ENCODE data around the gene EPC2.
A peak's percentile ranks its signal among the peaks of the same experiment; 100 is the strongest.

Gene EPC2

GRCh38 chr2:148802448-148803220, 158.1 kb downstream of the EPC2 start:
- Histone ChIP-seq H3K36me3 (ENCODE audit: control insufficient read depth, insufficient read depth, low read length) (no peaks in the 10 kb centered on the region), H3K27ac (ENCODE audit: low read length) (no peak overlapping the region), H3K4me1 (ENCODE audit: control insufficient read depth, insufficient read depth, low read length) (no peaks in the 10 kb centered on the region), H3K27me3 (ENCODE audit: control insufficient read depth, insufficient read depth, low read length) (no peaks in the 10 kb centered on the region; the same call in 1 of the 2 replicates), H3K4me3 (ENCODE audit: low read length) (no peak overlapping the region), H3K9me3 (ENCODE audit: control insufficient read depth, insufficient read depth, low read length) (no peaks in the 10 kb centered on the region; the same call in 1 of the 2 replicates)
- DNase-seq (ENCODE audit: low read depth, low spot score), result no peak
- WGBS (ENCODE audit: insufficient coverage, insufficient read length), result 100% methylated on average over 1 of the region's 2 CpGs

DNA sequence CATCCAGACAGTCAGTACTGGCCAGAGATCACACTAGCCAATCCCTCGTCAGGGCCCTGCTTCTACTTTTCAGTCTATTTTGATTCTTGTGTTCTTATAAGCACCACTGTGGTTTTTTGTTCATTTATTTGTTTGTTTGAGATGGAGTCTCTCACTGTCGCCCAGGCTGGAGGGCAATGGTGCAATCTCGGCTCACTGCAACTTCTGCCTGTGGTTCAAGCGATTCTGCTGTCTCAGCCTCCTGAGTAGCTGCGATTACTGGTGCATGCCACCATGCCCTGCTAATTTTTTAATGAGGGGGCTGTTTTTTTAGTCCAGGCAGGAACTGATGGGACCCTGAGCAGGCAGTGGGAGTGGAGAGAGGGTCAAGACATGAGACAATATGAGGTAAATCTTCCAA, 165.5 kb downstream of the EPC2 start:
- Histone ChIP-seq H3K36me3 (ENCODE audit: control insufficient read depth, insufficient read depth, low read length) (no peaks in the 10 kb centered on the region), H3K27ac (ENCODE audit: low read length) (no peak overlapping the region), H3K4me3 (ENCODE audit: low read length) (no peak overlapping the region), H3K4me1 (ENCODE audit: control insufficient read depth, insufficient read depth, low read length) (no peaks in the 10 kb centered on the region), H3K9me3 (ENCODE audit: control insufficient read depth, insufficient read depth, low read length) (no peaks in the 10 kb centered on the region), H3K27me3 (ENCODE audit: control insufficient read depth, insufficient read depth, low read length) (no peaks in the 10 kb centered on the region)
- no peak for DNase-seq (ENCODE audit: low read depth, low spot score)
- WGBS (ENCODE audit: insufficient coverage, insufficient read length), result no CpG with 5 or more reads among the region's 5 CpGs

GRCh38 chr2:148812306-148812705, 167.8 kb downstream of the EPC2 start:
- DNase-seq (ENCODE audit: low read depth, low spot score), result no peak
- H3K27ac ChIP-seq (ENCODE audit: low read length), result no peak overlapping the region
- no peaks in the 10 kb centered on the region for H3K27me3 ChIP-seq (ENCODE audit: control insufficient read depth, insufficient read depth, low read length)
- H3K4me3 ChIP-seq (ENCODE audit: low read length), result no peak overlapping the region
- H3K36me3 ChIP-seq (ENCODE audit: control insufficient read depth, insufficient read depth, low read length), result no peaks in the 10 kb centered on the region
- no peaks in the 10 kb centered on the region for H3K9me3 ChIP-seq (ENCODE audit: control insufficient read depth, insufficient read depth, low read length)
- H3K4me1 ChIP-seq (ENCODE audit: control insufficient read depth, insufficient read depth, low read length), result peaks cover 5% of the 10 kb centered on the region; the same call in 1 of the 2 replicates
- WGBS (ENCODE audit: insufficient coverage, insufficient read length), result no CpG with 5 or more reads among the region's 6 CpGs

GRCh38 chr2:148813603-148814065, 169.1 kb downstream of the EPC2 start:
- Histone ChIP-seq H3K36me3 (ENCODE audit: control insufficient read depth, insufficient read depth, low read length) (no peaks in the 10 kb centered on the region), H3K4me1 (ENCODE audit: control insufficient read depth, insufficient read depth, low read length) (peaks cover 5% of the 10 kb centered on the region; the same call in 1 of the 2 replicates), H3K9me3 (ENCODE audit: control insufficient read depth, insufficient read depth, low read length) (no peaks in the 10 kb centered on the region), H3K4me3 (ENCODE audit: low read length) (no peak overlapping the region), H3K27ac (ENCODE audit: low read length) (no peak overlapping the region), H3K27me3 (ENCODE audit: control insufficient read depth, insufficient read depth, low read length) (no peaks in the 10 kb centered on the region)
- DNase-seq (ENCODE audit: low read depth, low spot score), result peak; percentile 89
- WGBS (ENCODE audit: insufficient coverage, insufficient read length), result no CpG with 5 or more reads among the region's 11 CpGs

GRCh38 chr2:148814143-148814859, 169.8 kb downstream of the EPC2 start:
- WGBS (ENCODE audit: insufficient coverage, insufficient read length), result no CpG with 5 or more reads among the region's 6 CpGs
- no peaks in the 10 kb centered on the region for H3K27me3 ChIP-seq (ENCODE audit: control insufficient read depth, insufficient read depth, low read length)
- H3K4me1 ChIP-seq (ENCODE audit: control insufficient read depth, insufficient read depth, low read length), result peaks cover 5% of the 10 kb centered on the region; the same call in 1 of the 2 replicates
- H3K9me3 ChIP-seq (ENCODE audit: control insufficient read depth, insufficient read depth, low read length), result no peaks in the 10 kb centered on the region
- no peak overlapping the region for H3K27ac ChIP-seq (ENCODE audit: low read length)
- no peak overlapping the region for H3K4me3 ChIP-seq (ENCODE audit: low read length)
- DNase-seq (ENCODE audit: low read depth, low spot score), result no peak
- H3K36me3 ChIP-seq (ENCODE audit: control insufficient read depth, insufficient read depth, low read length), result no peaks in the 10 kb centered on the region

GRCh38 chr2:148814860-148815419, 170.4 kb downstream of the EPC2 start:
- WGBS (ENCODE audit: insufficient coverage, insufficient read length), result no CpG with 5 or more reads among the region's 7 CpGs
- no peak overlapping the region for H3K4me3 ChIP-seq (ENCODE audit: low read length)
- DNase-seq (ENCODE audit: low read depth, low spot score), result no peak

GRCh38 chr2:148816176-148816575, 171.6 kb downstream of the EPC2 start:
- Histone ChIP-seq H3K4me3 (ENCODE audit: low read length) (no peak overlapping the region), H3K9me3 (ENCODE audit: control insufficient read depth, insufficient read depth, low read length) (no peaks in the 10 kb centered on the region), H3K27ac (ENCODE audit: low read length) (no peak overlapping the region), H3K4me1 (ENCODE audit: control insufficient read depth, insufficient read depth, low read length) (peaks cover 5% of the 10 kb centered on the region; the same call in 1 of the 2 replicates), H3K36me3 (ENCODE audit: control insufficient read depth, insufficient read depth, low read length) (no peaks in the 10 kb centered on the region), H3K27me3 (ENCODE audit: control insufficient read depth, insufficient read depth, low read length) (no peaks in the 10 kb centered on the region)
- no peak for DNase-seq (ENCODE audit: low read depth, low spot score)
- WGBS (ENCODE audit: insufficient coverage, insufficient read length), result no CpG with 5 or more reads among the region's 6 CpGs

More at GRCh38 chr2:148814860-148815419, 170.4 kb downstream of the EPC2 start:
- Histone ChIP-seq H3K27me3 (ENCODE audit: control insufficient read depth, insufficient read depth, low read length) (no peaks in the 10 kb centered on the region), H3K9me3 (ENCODE audit: control insufficient read depth, insufficient read depth, low read length) (no peaks in the 10 kb centered on the region), H3K4me1 (ENCODE audit: control insufficient read depth, insufficient read depth, low read length) (peaks cover 5% of the 10 kb centered on the region; the same call in 1 of the 2 replicates), H3K36me3 (ENCODE audit: control insufficient read depth, insufficient read depth, low read length) (no peaks in the 10 kb centered on the region), H3K27ac (ENCODE audit: low read length) (no peak overlapping the region)

DNA sequence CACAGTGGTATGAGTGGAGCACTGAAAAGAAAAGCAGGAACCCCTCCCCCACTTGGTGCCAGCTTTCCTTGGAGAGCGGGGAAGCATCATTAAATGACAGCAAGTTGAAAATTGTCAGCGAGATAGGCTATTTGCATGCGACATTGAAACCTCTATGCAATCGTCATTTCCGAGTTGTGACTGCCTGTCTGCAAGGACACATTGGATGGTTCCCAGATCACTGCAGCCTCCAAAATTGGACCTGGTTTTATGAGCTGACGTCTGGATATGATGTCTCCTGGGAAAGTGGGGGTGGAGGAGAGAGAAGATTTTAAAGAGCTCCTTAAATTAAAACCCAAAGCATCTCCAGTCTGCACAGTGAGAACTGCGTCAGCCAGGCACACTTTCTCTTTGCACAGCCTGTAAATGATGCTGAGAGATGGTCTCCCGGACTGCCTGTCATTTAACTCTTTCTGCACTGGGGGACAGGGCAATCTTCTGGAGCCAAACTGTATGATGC, 172.7 kb downstream of the EPC2 start:
- Histone ChIP-seq H3K4me3 (ENCODE audit: low read length) (no peak overlapping the region), H3K9me3 (ENCODE audit: control insufficient read depth, insufficient read depth, low read length) (no peaks in the 10 kb centered on the region), H3K4me1 (ENCODE audit: control insufficient read depth, insufficient read depth, low read length) (peaks cover 5% of the 10 kb centered on the region; the same call in 1 of the 2 replicates), H3K36me3 (ENCODE audit: control insufficient read depth, insufficient read depth, low read length) (no peaks in the 10 kb centered on the region), H3K27me3 (ENCODE audit: control insufficient read depth, insufficient read depth, low read length) (no peaks in the 10 kb centered on the region), H3K27ac (ENCODE audit: low read length) (no peak overlapping the region)
- DNase-seq (ENCODE audit: low read depth, low spot score), result no peak
- whole genome bisulfite sequencing (ENCODE audit: insufficient coverage, insufficient read length), result no CpG with 5 or more reads among the region's 8 CpGs

DNA sequence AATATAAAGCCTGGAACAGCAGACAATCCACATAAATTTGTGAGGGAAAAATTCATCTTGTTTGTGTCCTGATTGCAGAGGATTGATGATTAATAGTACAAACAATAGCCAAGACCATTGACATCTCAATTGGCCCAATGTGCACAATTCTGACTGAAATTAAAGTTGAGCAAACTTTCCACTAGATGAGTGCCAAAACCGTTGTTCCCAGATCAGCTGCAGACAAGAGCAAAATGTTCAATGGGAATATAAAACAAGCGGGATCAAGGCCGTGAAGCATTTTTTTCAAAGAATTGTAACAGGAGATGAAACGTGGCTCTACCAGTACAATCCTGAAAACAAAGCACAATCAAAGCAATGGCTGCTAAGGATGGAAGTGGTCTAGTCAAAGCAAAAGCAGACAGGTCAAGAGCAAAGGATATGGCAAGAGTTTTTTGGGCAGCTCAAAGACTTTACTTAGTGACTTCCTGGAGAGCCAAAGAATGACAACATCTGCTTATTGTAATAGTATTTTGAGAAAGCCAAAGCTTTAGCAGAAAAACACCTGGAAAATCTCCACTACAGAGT, 174.6 kb downstream of the EPC2 start:
- H3K4me1 ChIP-seq (ENCODE audit: control insufficient read depth, insufficient read depth, low read length), result peaks cover 5% of the 10 kb centered on the region; the same call in 1 of the 2 replicates
- no peak overlapping the region for H3K4me3 ChIP-seq (ENCODE audit: low read length)
- no peak overlapping the region for H3K27ac ChIP-seq (ENCODE audit: low read length)
- H3K36me3 ChIP-seq (ENCODE audit: control insufficient read depth, insufficient read depth, low read length), result no peaks in the 10 kb centered on the region
- no CpG with 5 or more reads among the region's 4 CpGs for WGBS (ENCODE audit: insufficient coverage, insufficient read length)
- no peak for DNase-seq (ENCODE audit: low read depth, low spot score)
- H3K27me3 ChIP-seq (ENCODE audit: control insufficient read depth, insufficient read depth, low read length), result no peaks in the 10 kb centered on the region
- no peaks in the 10 kb centered on the region for H3K9me3 ChIP-seq (ENCODE audit: control insufficient read depth, insufficient read depth, low read length)

DNA sequence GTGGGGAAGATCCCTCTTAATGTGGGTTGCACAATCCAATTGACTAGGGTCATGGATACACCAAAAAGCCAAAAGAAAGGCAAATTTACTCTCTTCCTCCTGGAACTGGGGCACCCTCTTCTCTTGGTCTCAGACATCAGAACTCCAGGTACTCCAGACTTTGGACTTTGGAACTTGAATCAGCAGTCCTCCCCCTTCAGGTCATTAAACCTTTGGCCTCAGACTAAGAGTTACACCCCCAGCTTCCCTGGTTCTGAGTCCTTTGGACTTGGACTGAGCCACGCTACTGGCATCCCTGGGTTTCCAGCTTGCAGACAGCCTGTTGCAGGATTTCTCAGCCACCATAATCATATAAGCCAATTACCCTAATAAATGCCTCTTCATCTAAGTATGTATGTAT, 179.6 kb downstream of the EPC2 start:
- Histone ChIP-seq H3K27me3 (ENCODE audit: control insufficient read depth, insufficient read depth, low read length) (no peaks in the 10 kb centered on the region), H3K4me1 (ENCODE audit: control insufficient read depth, insufficient read depth, low read length) (no peaks in the 10 kb centered on the region), H3K4me3 (ENCODE audit: low read length) (no peak overlapping the region), H3K27ac (ENCODE audit: low read length) (no peak overlapping the region), H3K36me3 (ENCODE audit: control insufficient read depth, insufficient read depth, low read length) (no peaks in the 10 kb centered on the region), H3K9me3 (ENCODE audit: control insufficient read depth, insufficient read depth, low read length) (no peaks in the 10 kb centered on the region; the same call in 1 of the 2 replicates)
- WGBS (ENCODE audit: insufficient coverage, insufficient read length), result no CpG with 5 or more reads among the region's 1 CpG
- no peak for DNase-seq (ENCODE audit: low read depth, low spot score)
